Measurements from ENCODE around the gene KATNB1. TPM values are rescaled to one million over a fixed set of nuclear protein-coding genes. Genes with fewer than 3 reads are reported as not detected.
"Not testable (repeated sequence)": the region's sequence is repeated elsewhere in the genome, so short reads cannot be mapped to it uniquely, and the experiment has no call there.

Gene KATNB1
- total and polyA plus RNA-seq, 2 of the 8 experiments (the other 6 are each of a cell fraction or from before 2014, with no cell fraction given) = 50.2 to 60.4 TPM

- TF ChIP-seq NANOG (IDR thresholded peaks at IDR 0.05; ENCODE audit: insufficient read depth, low read depth, low read length, poor library complexity, severe bottlenecking) = no peak
- no peak for TF ChIP-seq FOSL1 (IDR thresholded peaks at IDR 0.05; ENCODE audit: insufficient read depth, low read depth, low read length)
- TF ChIP-seq TCF12 (IDR thresholded peaks at IDR 0.05; ENCODE audit: low read depth, low read length) = 0 out of 2 replicates have a peak, but pooled peaks have one; percentile 25
- TF ChIP-seq PHF8 (conservative IDR thresholded peaks at IDR 0.05; ENCODE audit: low read depth, low read length) = no peak
- TF ChIP-seq TEAD4 (IDR thresholded peaks at IDR 0.05; ENCODE audit: low read depth, low read length) = no peak
- TF ChIP-seq, protein P1, sequence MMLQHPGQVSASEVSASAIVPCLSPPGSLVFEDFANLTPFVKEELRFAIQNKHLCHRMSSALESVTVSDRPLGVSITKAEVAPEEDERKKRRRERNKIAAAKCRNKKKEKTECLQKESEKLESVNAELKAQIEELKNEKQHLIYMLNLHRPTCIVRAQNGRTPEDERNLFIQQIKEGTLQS (IDR thresholded peaks at IDR 0.05; ENCODE audit: insufficient read depth, low read depth, low read length) = no peak
- no peak for TF ChIP-seq KDM5A (IDR thresholded peaks at IDR 0.05; ENCODE audit: low read length)
Measured at GRCh38 chr16:57795431-57795878, 59.9 kb downstream of the KATNB1 start (continued).

- not testable (repeated sequence) for H3K56ac ChIP-seq (replicated peaks; ENCODE audit: insufficient read length, low read depth, low read length); H3K23me2 ChIP-seq (ENCODE audit: low read depth, low read length); H2BK5ac ChIP-seq (ENCODE audit: low read depth, low read length); H4K20me1 ChIP-seq (replicated peaks in 1 of 2; ENCODE audit: control insufficient read depth in 1 of 2, insufficient read depth in 2 of 2, low read length in 2 of 2); H3K79me2 ChIP-seq (ENCODE audit: control insufficient read depth in 1 of 2, insufficient read depth in 2 of 2, low read length in 2 of 2); H4K91ac ChIP-seq (replicated peaks; ENCODE audit: insufficient read length, low read length); H4K8ac ChIP-seq (ENCODE audit: extremely low read depth, insufficient read depth, low read length); H3K9me3 ChIP-seq (ENCODE audit: insufficient read depth in 2 of 2, low read depth in 1 of 2, low read length in 1 of 2); H2BK12ac ChIP-seq (ENCODE audit: low read depth, low read length); H2BK120ac ChIP-seq (replicated peaks; ENCODE audit: low read depth, low read length); H3K14ac ChIP-seq (ENCODE audit: insufficient read length); H3K4ac ChIP-seq (replicated peaks; ENCODE audit: insufficient read length, low read depth, low read length); H3K4me3 ChIP-seq (ENCODE audit: extremely low read depth in 1 of 4, insufficient read depth in 2 of 4, low read depth in 3 of 4, low read length in 4 of 4); H2AK5ac ChIP-seq (ENCODE audit: low read depth, low read length); DNase-seq (ENCODE audit: low read depth in 1 of 2, low spot score in 2 of 2); FAIRE-seq; H3K79me1 ChIP-seq (ENCODE audit: low read depth, low read length); H2BK20ac ChIP-seq (ENCODE audit: low read length); H2BK15ac ChIP-seq (ENCODE audit: low read length); H4K5ac ChIP-seq (ENCODE audit: insufficient read length, low read depth, low read length); H2AFZ ChIP-seq (ENCODE audit: low read length); H3K23ac ChIP-seq (ENCODE audit: insufficient read length); H3K36me3 ChIP-seq (ENCODE audit: control insufficient read depth in 2 of 4, insufficient read depth in 4 of 4, low read length in 3 of 4); H3K4me2 ChIP-seq (ENCODE audit: insufficient read depth in 1 of 2, low read depth in 2 of 2, low read length in 2 of 2); H3K18ac ChIP-seq (ENCODE audit: extremely low read depth, low read length); H3K27ac ChIP-seq (ENCODE audit: low read depth, low read length); H3K9ac ChIP-seq (replicated peaks in 1 of 4; ENCODE audit: extremely low read depth in 1 of 4, low read depth in 3 of 4, low read length in 3 of 4)
- ChIA-PET POLR2A (ENCODE audit: partially characterized antibody) (interaction anchor here (1.1 kb wide), 1 partner anchor 8 kb away, joined by 4 read pairs; no protein-coding TSS in a partner anchor), CTCF (ENCODE audit: partially characterized antibody) (interaction anchor here (0.6 to 15.2 kb wide), 23 partner anchors 9 to 220 kb away, joined by 3 to 279 read pairs (median 8); no protein-coding TSS in a partner anchor)
- peaks cover 0 to 32% (median 17%) of the 10 kb centered on the region in 4 experiments; a peak in 6 of 7 replicates for H3K4me1 ChIP-seq (replicated peaks in 1 of 4; ENCODE audit: control insufficient read depth in 3 of 4, insufficient read depth in 4 of 4, low read length in 3 of 4)
- H3K27me3 ChIP-seq (replicated peaks in 1 of 4; ENCODE audit: control insufficient read depth in 3 of 4, extremely low read depth in 1 of 4, insufficient read depth in 3 of 4, low read length in 3 of 4) = peaks cover 0 to 21% (median 16%) of the 10 kb centered on the region in 4 experiments; a peak in 6 of 7 replicates
- 86% methylated on average over 5 of the region's 5 CpGs; no CpG with 5 or more reads in 1 of the 2 experiments for WGBS, 2 experiments (ENCODE audit: extremely low coverage in 1 of 2, insufficient coverage in 1 of 2, insufficient read length in 1 of 2, insufficient replicate concordance in 2 of 2, low coverage in 1 of 2, low lambda C conversion rate in 2 of 2, missing lambda C conversion rate in 1 of 2)
Measured at GRCh38 chr16:57796014-57796413, 60.4 kb downstream of the KATNB1 start.

All from H1 (cell line).